OCI-LY1 (cell line): ENCODE data around the gene SIM2.

Experiments used
- H2AFZ ChIP-seq: fragments of 200-600 bp; sonication (generic), shearing (Covaris generic); 2 replicates; pipeline ENCODE4 v1.6.0; 2014; ENCODE audit warnings: antibody characterized with exemption, mild to moderate bottlenecking, low read length
- H3F3A ChIP-seq: fragments of 200-600 bp; sonication (generic), shearing (Covaris generic); 2 replicates; pipeline ENCODE4 v1.6.0; 2014; ENCODE audit warnings: mild to moderate bottlenecking, antibody characterized with exemption, low read length, moderate library complexity; ENCODE audit not compliant: insufficient read depth
- H3K27ac ChIP-seq: fragments of 200-600 bp; sonication (generic); 2 replicates; pipeline ENCODE4 v1.5.1; 2014; ENCODE audit warnings: low read length, mixed run types, mild to moderate bottlenecking, low read depth; ENCODE audit not compliant: poor library complexity, severe bottlenecking
- H3K27me3 ChIP-seq: fragments of 200-600 bp; sonication (generic); 2 replicates; pipeline ENCODE4 v1.6.0; 2014; ENCODE audit warnings: antibody characterized with exemption, mild to moderate bottlenecking, low read length, moderate library complexity; ENCODE audit not compliant: insufficient read depth
- H3K36me3 ChIP-seq: fragments of 200-600 bp; sonication (generic); 2 replicates; pipeline ENCODE4 v1.6.1; 2014; ENCODE audit warnings: mild to moderate bottlenecking, antibody characterized with exemption, low read length, moderate library complexity, mixed read lengths; ENCODE audit not compliant: insufficient read depth
- H3K4me1 ChIP-seq: fragments of 200-600 bp; sonication (generic); 2 replicates; pipeline ENCODE4 v1.5.1; 2014; ENCODE audit warnings: mild to moderate bottlenecking, low read length, moderate library complexity; ENCODE audit not compliant: insufficient read depth, severe bottlenecking
- H3K4me2 ChIP-seq: fragments of 200-600 bp; sonication (generic), shearing (Covaris generic); 2 replicates; pipeline ENCODE4 v1.6.1; 2014; ENCODE audit warnings: low read length
- H3K4me3 ChIP-seq: fragments of 200-600 bp; sonication (generic); 2 replicates; pipeline ENCODE4 v1.5.1; 2014; ENCODE audit warnings: low read length, low read depth, mild to moderate bottlenecking, mixed read lengths; ENCODE audit not compliant: poor library complexity, severe bottlenecking
- H3K79me2 ChIP-seq: fragments of 200-600 bp; shearing (Covaris generic); 2 replicates; pipeline ENCODE4 v1.6.1; 2016; ENCODE audit warnings: mixed run types, low read length, mixed read lengths; ENCODE audit not compliant: insufficient read depth
- H3K9ac ChIP-seq: fragments of 200-600 bp; sonication (generic), shearing (Covaris generic); 2 replicates; pipeline ENCODE4 v1.6.1; 2014; ENCODE audit warnings: mild to moderate bottlenecking, low read length, mixed read lengths
- H3K9me2 ChIP-seq: fragments of 200-600 bp; sonication (generic), shearing (Covaris generic); 2 replicates; pipeline ENCODE4 v1.6.1; 2014; ENCODE audit warnings: low read depth, mild to moderate bottlenecking, low read length, mixed read lengths
- H3K9me3 ChIP-seq: fragments of 200-600 bp; shearing (Covaris generic); 2 replicates; pipeline ENCODE4 v1.6.1; 2014; ENCODE audit warnings: low read length, mixed read lengths
- H4K20me1 ChIP-seq: fragments of 200-600 bp; sonication (generic), shearing (Covaris generic); 2 replicates; pipeline ENCODE4 v1.6.0; 2016; ENCODE audit warnings: mild to moderate bottlenecking, low read length; ENCODE audit not compliant: insufficient read depth
- EZH2 ChIP-seq: fragments of 200-600 bp; sonication (generic), shearing (Covaris generic); IDR thresholded peaks from 2 replicates; pipeline ENCODE4 v1.8.0; 2017; ENCODE audit warnings: borderline replicate concordance, mixed run types, mild to moderate bottlenecking, antibody characterized with exemption, low read length, moderate library complexity, mixed read lengths
- TF ChIP-seq, protein P1 (sequence below): fragments of 200-600 bp; sonication (generic), shearing (Covaris generic); IDR thresholded peaks from 2 replicates; pipeline ENCODE4 v1.5.1; 2017; ENCODE audit warnings: mild to moderate bottlenecking, antibody characterized with exemption, low read length, moderate library complexity, mixed read lengths

The SIM2 gene

DNA sequence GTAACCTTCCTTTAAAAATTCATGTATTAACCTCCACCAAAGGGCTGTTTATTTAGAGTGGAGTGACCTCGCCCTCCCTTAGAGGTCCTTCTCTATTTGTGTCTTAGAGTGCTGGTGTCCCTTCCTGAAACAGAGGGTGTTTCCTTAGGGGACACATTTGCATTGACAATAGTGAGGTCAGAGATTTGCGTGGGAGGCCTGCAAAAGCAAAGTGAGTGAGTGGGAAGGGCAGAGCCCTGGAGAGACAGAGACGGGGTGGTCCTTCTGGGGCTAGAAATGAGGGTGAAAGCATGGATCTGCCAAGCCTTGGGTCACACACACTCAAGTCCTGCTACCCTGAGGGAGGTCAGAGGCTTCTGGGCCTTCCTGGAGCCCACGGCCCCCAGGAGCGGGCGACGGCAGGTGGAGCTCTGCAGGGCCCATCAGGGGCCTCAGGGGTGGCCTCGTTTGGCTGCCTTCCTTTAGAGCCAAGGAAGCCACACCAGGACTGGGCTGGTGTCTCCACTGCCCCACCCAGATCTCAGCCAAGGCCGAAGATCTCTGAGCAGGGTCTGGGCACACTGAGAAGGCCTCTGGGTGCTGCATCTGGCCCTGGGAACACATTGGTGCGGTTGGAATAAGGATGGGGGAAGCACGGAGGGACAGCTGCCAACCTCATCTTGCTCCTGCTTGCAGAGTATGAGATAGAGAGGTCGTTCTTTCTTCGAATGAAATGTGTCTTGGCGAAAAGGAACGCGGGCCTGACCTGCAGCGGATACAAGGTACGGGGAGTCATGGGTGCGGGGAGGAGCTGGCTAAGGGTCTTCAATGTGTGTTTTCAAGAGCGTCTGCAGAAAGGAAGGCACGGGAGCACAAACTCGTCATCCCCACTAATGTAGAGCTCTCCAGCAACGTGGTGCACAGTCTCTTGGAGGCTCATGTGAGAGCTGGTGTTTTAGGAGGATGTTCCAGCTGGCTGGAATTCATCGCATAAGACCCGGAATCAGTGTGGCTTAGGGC, 23.8 kb downstream of the SIM2 start:
- no peaks in the 10 kb centered on the region for H3K9me3 ChIP-seq
- no peak overlapping the region for H3K27ac ChIP-seq
- H3K4me1 ChIP-seq: no peaks in the 10 kb centered on the region
- H3K9ac ChIP-seq: no peak overlapping the region
- no peak overlapping the region for H3K4me2 ChIP-seq
- no peaks in the 10 kb centered on the region for H3F3A ChIP-seq
- H4K20me1 ChIP-seq: no peaks in the 10 kb centered on the region
- TF ChIP-seq, protein P1, sequence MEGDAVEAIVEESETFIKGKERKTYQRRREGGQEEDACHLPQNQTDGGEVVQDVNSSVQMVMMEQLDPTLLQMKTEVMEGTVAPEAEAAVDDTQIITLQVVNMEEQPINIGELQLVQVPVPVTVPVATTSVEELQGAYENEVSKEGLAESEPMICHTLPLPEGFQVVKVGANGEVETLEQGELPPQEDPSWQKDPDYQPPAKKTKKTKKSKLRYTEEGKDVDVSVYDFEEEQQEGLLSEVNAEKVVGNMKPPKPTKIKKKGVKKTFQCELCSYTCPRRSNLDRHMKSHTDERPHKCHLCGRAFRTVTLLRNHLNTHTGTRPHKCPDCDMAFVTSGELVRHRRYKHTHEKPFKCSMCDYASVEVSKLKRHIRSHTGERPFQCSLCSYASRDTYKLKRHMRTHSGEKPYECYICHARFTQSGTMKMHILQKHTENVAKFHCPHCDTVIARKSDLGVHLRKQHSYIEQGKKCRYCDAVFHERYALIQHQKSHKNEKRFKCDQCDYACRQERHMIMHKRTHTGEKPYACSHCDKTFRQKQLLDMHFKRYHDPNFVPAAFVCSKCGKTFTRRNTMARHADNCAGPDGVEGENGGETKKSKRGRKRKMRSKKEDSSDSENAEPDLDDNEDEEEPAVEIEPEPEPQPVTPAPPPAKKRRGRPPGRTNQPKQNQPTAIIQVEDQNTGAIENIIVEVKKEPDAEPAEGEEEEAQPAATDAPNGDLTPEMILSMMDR: no peak
- no peaks in the 10 kb centered on the region for H3K79me2 ChIP-seq
- H3K36me3 ChIP-seq: no peaks in the 10 kb centered on the region
- H2AFZ ChIP-seq: no peak overlapping the region
- H3K9me2 ChIP-seq: no peaks in the 10 kb centered on the region
- H3K4me3 ChIP-seq: no peak overlapping the region
- no peaks in the 10 kb centered on the region for H3K27me3 ChIP-seq

DNA sequence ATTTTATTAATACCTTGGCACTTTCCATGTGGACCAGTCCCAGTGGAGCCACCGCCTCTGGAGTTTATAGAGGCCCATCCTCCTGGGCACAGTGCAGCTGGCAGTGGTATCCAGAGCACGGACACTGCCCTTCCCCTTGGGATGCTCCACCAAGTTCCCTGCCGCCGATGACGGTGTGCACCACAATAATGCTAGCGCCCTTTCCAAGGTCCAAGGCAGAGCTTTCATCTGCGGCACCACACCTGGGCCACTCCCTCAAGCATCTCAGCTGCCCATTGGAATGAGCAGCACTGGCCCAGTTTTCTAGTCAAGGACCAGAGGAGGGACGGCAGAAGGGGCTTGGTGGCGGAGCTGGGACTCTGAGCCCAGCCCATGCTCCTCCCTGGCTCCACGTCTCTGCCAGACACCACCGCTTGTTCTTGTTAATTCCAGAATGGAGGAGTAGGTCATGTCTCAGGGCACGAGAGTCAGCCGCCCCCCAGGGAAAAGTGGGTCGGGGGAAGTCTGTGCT, 24.5 kb downstream of the SIM2 start:
- Histone ChIP-seq H3K4me2 (no peak overlapping the region), H3K9me2 (no peaks in the 10 kb centered on the region), H3F3A (no peaks in the 10 kb centered on the region), H3K9ac (no peak overlapping the region), H3K36me3 (no peaks in the 10 kb centered on the region), H3K79me2 (no peaks in the 10 kb centered on the region), H4K20me1 (no peaks in the 10 kb centered on the region), H3K4me3 (no peak overlapping the region), H3K27me3 (no peaks in the 10 kb centered on the region), H3K9me3 (no peaks in the 10 kb centered on the region), H3K27ac (no peak overlapping the region), H2AFZ (no peak overlapping the region), H3K4me1 (no peaks in the 10 kb centered on the region)
- TF ChIP-seq, protein P1: no peak
- TF ChIP-seq EZH2: no peak

DNA sequence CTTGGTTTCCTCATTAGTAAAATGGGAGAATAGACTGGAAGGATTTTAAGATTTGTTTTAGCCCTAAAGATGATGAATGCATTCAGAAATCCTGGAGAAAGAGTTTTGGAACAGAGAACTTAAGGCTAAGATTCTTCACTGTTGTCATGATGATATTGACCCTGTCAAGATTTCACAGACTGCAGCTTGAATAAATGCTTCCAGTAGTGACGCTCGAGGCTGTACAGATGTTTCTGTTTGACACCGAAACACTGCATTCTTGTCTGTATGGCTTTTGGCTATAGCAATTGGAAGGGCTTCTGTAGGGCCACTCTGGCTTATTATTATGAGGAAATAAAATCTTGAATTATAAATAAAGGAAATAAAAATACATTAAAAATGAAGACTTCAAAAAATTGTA, 25.7 kb downstream of the SIM2 start:
- no peak overlapping the region for H3K4me3 ChIP-seq
- no peaks in the 10 kb centered on the region for H3F3A ChIP-seq
- H3K4me1 ChIP-seq: no peaks in the 10 kb centered on the region
- TF ChIP-seq EZH2: no peak
- TF ChIP-seq, protein P1: no peak
- H2AFZ ChIP-seq: no peak overlapping the region
- peaks cover 4% of the 10 kb centered on the region; the same call in 1 of the 2 replicates for H3K27me3 ChIP-seq
- H3K4me2 ChIP-seq: no peak overlapping the region
- H3K79me2 ChIP-seq: no peaks in the 10 kb centered on the region
- no peaks in the 10 kb centered on the region for H4K20me1 ChIP-seq
- no peaks in the 10 kb centered on the region for H3K9me3 ChIP-seq
- H3K9ac ChIP-seq: no peak overlapping the region
- no peaks in the 10 kb centered on the region for H3K36me3 ChIP-seq
- H3K9me2 ChIP-seq: no peaks in the 10 kb centered on the region
- H3K27ac ChIP-seq: no peak overlapping the region
